ENCODE data around the gene RTKN. TPM values are rescaled to one million over a fixed set of nuclear protein-coding genes. Genes with fewer than 3 reads are reported as not detected.

The RTKN gene
- total RNA-seq, 1 experiment from 2014 or later = 94.0 TPM

DNA sequence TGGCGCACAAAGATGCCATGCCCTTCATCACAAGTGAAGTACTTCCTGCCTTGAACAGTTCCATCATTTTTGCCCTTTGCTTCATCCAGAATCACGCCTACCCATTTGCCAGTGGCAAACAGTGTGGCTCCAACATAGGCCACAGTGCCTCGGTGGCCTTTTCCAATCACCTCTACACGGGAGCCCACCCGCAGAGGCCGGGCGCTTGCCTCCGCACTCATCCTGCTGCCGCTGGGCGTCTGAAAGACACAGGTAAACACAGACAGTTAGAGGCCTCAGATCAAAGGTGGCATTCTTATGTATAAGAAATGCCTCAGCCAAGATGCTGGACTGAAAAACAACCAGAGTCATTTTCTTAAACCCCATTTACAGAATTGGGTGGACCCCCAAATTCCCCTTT, 63.7 kb downstream of the RTKN start (continued):
- no peak for TF ChIP-seq YY1 (IDR thresholded peaks at IDR 0.05; ENCODE audit: extremely low read depth, insufficient replicate concordance, low read depth, low read length)
- TF ChIP-seq FOSL1 (IDR thresholded peaks at IDR 0.05; ENCODE audit: low read depth) = no peak
- no peak for TF ChIP-seq CTCF (IDR thresholded peaks at IDR 0.05 in 2 of 3, conservative IDR thresholded peaks at IDR 0.05 in 1 of 3; ENCODE audit: borderline replicate concordance in 1 of 3, insufficient read depth in 1 of 3, low read depth in 2 of 3, low read length in 2 of 3)
- TF ChIP-seq, protein P1, sequence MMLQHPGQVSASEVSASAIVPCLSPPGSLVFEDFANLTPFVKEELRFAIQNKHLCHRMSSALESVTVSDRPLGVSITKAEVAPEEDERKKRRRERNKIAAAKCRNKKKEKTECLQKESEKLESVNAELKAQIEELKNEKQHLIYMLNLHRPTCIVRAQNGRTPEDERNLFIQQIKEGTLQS (IDR thresholded peaks at IDR 0.05) = no peak
- no peak for TF ChIP-seq ZFX (IDR thresholded peaks at IDR 0.05)
- no peak for TF ChIP-seq JUND (IDR thresholded peaks at IDR 0.05)
- no peak for TF ChIP-seq POLR2A (IDR thresholded peaks at IDR 0.05; ENCODE audit: borderline replicate concordance, extremely low read depth, insufficient read depth, insufficient read length)
- no peak for TF ChIP-seq ZNF274 (IDR thresholded peaks at IDR 0.05; ENCODE audit: low read depth, low read length)

DNA sequence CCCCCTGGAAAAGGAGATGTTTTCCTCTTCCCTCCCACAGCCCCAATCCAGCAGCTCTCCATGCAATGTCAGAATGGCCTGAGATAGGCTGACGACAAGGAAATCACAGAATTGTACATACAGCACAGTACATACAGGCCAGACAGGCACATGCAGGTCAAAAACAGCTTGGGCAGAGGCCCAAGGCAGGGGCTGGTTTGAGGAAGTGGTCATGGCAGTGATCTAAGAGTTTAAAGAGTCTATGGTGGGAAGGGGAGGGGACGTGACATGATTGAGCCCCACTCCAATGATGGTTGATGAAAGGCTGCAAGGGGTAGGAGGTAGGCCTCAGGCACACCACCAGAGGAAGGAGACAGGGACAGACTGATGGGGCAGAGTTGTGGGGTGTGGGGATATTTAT, 65.9 kb downstream of the RTKN start:
- CTCF ChIA-PET = interaction anchor here (0.7 kb wide), 1 partner anchor 41 kb away, joined by 3 read pairs; no protein-coding TSS in a partner anchor
- peaks cover 18% of the 10 kb centered on the region; the same call in 1 of the 2 replicates for H3K79me2 ChIP-seq (ENCODE audit: insufficient read depth, low read length)
- RAD21 ChIA-PET (ENCODE audit: low non-redundant PET in 1 of 2, low total read pairs in 2 of 2, uncharacterized antibody in 2 of 2, unreplicated experiment in 2 of 2) = no interaction called here

More for the DNA sequence above, 65.9 kb downstream of the RTKN start:
- no peak overlapping the region for H3K9ac ChIP-seq (ENCODE audit: low read length)
- no peaks in the 10 kb centered on the region for H3K9me3 ChIP-seq (ENCODE audit: control insufficient read depth in 1 of 2, insufficient read depth in 1 of 2, low read depth in 1 of 2, low read length in 2 of 2)
- H3K36me3 ChIP-seq (ENCODE audit: control insufficient read depth in 1 of 2, insufficient read depth in 2 of 2, low read length in 2 of 2) = peaks cover 3 to 18% of the 10 kb centered on the region in 2 experiments; a peak in 2 of 4 replicates
- no peaks in the 10 kb centered on the region for H4K20me1 ChIP-seq (ENCODE audit: insufficient read depth)
- DNase-seq (ENCODE audit: low read depth, low spot score) (no peak), ATAC-seq (no peak)
- no peak overlapping the region for H3K27ac ChIP-seq (ENCODE audit: low read depth, low read length)
- no peak overlapping the region for H3K4me2 ChIP-seq (ENCODE audit: low read length)
- H3K4me3 ChIP-seq (replicated peaks in 1 of 2; ENCODE audit: low read depth in 1 of 2, low read length in 2 of 2) = no peak overlapping the region
- peaks cover 4 to 10% of the 10 kb centered on the region in 2 experiments; a peak in 3 of 4 replicates for H3K4me1 ChIP-seq (ENCODE audit: control insufficient read depth in 1 of 2, insufficient read depth in 2 of 2, low read length in 2 of 2)
- intact Hi-C loops (cut with micrococcal nuclease) = no loop called here
- POLR2A ChIA-PET = no interaction called here
- BruUV-seq (replicated peaks) = no TSS peak
- no peaks in the 10 kb centered on the region for H3K27me3 ChIP-seq (ENCODE audit: insufficient read depth, low read length)
- TF ChIP-seq ZNF274 (IDR thresholded peaks at IDR 0.05; ENCODE audit: low read depth, low read length) (no peak), TCF7L2 (IDR thresholded peaks at IDR 0.05; ENCODE audit: borderline replicate concordance, extremely low read depth, insufficient read depth, insufficient read length) (no peak)
- H2AFZ ChIP-seq (ENCODE audit: low read depth, low read length, poor library complexity, severe bottlenecking) = no peak overlapping the region
- H3K9me2 ChIP-seq (ENCODE audit: insufficient read depth) = no peaks in the 10 kb centered on the region

Other genes starting within 250 kb of the RTKN start
- gene MTHFD2, start 243.3 kb downstream of the RTKN start, total RNA-seq (2021; ENCODE audit: unreplicated experiment) = 445 TPM
- gene SLC4A5, start 98.5 kb downstream of the RTKN start, total RNA-seq (2021; ENCODE audit: unreplicated experiment) = 0.91 TPM
- gene DCTN1, start 61.6 kb downstream of the RTKN start, total RNA-seq (2021; ENCODE audit: unreplicated experiment) = 129 TPM
- 6.5 TPM for gene C2orf81, start 20.3 kb downstream of the RTKN start, total RNA-seq (2021; ENCODE audit: unreplicated experiment)
- gene WDR54, start 20.2 kb downstream of the RTKN start, total RNA-seq (2021; ENCODE audit: unreplicated experiment) = 54.9 TPM
- 24.0 TPM for gene INO80B, start 13.2 kb upstream of the RTKN start, total RNA-seq (2021; ENCODE audit: unreplicated experiment)
- gene WBP1, start 16.5 kb upstream of the RTKN start, total RNA-seq (2021; ENCODE audit: unreplicated experiment) = 64.7 TPM
- 72.9 TPM for gene MOGS, start 23.4 kb upstream of the RTKN start, total RNA-seq (2021; ENCODE audit: unreplicated experiment)
- 65.4 TPM for gene MRPL53, start 30.7 kb upstream of the RTKN start, total RNA-seq (2021; ENCODE audit: unreplicated experiment)
- 15.0 TPM for gene CCDC142, start 41.1 kb upstream of the RTKN start, total RNA-seq (2021; ENCODE audit: unreplicated experiment)
- gene TTC31, start 41.1 kb upstream of the RTKN start, total RNA-seq (2021; ENCODE audit: unreplicated experiment) = 26.4 TPM
- 10.1 TPM for gene LBX2, start 57.7 kb upstream of the RTKN start, total RNA-seq (2021; ENCODE audit: unreplicated experiment)
- gene PCGF1, start 65.8 kb upstream of the RTKN start, total RNA-seq (2021; ENCODE audit: unreplicated experiment) = 39.9 TPM
- gene TLX2, start 72.5 kb upstream of the RTKN start, total RNA-seq (2021; ENCODE audit: unreplicated experiment) = not detected
- gene DQX1, start 84.3 kb upstream of the RTKN start, total RNA-seq (2021; ENCODE audit: unreplicated experiment) = 0.98 TPM
- 116 TPM for gene AUP1, start 87.8 kb upstream of the RTKN start, total RNA-seq (2021; ENCODE audit: unreplicated experiment)
- 36.2 TPM for gene HTRA2, start 88.0 kb upstream of the RTKN start, total RNA-seq (2021; ENCODE audit: unreplicated experiment)
- gene LOXL3, start 112.0 kb upstream of the RTKN start, total RNA-seq (2021; ENCODE audit: unreplicated experiment) = 4.1 TPM
- 18.8 TPM for gene DOK1, start 112.8 kb upstream of the RTKN start, total RNA-seq (2021; ENCODE audit: unreplicated experiment)
- gene M1AP, start 206.4 kb upstream of the RTKN start, total RNA-seq (2021; ENCODE audit: unreplicated experiment) = 28.2 TPM
- 12.3 TPM for gene SEMA4F, start 212.3 kb upstream of the RTKN start, total RNA-seq (2021; ENCODE audit: unreplicated experiment)